ENCODE data around the gene APPL1.

DNA sequence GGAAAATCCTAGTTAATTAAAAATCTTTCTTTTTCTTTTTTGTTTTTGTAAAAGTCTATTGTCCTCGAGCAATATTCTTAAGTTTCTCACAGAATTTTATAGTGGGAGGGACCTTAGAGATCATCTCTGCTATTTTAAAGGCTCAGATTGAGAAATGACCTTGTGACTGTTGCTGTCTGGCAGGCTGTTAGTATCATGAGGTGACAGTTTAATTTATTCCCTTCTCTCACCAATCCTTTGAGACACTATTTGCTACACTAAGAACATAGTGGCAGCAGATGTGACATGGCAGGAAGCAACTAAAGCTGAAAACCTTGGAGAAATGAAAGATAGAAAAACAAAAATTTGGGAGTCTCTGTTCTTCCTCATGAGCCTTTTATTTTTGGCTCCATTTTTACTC is 24.9 kb downstream of the APPL1 start:
- no peak for TF ChIP-seq POLR2AphosphoS5 (IDR thresholded peaks at IDR 0.05; ENCODE audit: low read depth, low read length)
- TF ChIP-seq, protein P1, sequence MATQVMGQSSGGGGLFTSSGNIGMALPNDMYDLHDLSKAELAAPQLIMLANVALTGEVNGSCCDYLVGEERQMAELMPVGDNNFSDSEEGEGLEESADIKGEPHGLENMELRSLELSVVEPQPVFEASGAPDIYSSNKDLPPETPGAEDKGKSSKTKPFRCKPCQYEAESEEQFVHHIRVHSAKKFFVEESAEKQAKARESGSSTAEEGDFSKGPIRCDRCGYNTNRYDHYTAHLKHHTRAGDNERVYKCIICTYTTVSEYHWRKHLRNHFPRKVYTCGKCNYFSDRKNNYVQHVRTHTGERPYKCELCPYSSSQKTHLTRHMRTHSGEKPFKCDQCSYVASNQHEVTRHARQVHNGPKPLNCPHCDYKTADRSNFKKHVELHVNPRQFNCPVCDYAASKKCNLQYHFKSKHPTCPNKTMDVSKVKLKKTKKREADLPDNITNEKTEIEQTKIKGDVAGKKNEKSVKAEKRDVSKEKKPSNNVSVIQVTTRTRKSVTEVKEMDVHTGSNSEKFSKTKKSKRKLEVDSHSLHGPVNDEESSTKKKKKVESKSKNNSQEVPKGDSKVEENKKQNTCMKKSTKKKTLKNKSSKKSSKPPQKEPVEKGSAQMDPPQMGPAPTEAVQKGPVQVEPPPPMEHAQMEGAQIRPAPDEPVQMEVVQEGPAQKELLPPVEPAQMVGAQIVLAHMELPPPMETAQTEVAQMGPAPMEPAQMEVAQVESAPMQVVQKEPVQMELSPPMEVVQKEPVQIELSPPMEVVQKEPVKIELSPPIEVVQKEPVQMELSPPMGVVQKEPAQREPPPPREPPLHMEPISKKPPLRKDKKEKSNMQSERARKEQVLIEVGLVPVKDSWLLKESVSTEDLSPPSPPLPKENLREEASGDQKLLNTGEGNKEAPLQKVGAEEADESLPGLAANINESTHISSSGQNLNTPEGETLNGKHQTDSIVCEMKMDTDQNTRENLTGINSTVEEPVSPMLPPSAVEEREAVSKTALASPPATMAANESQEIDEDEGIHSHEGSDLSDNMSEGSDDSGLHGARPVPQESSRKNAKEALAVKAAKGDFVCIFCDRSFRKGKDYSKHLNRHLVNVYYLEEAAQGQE (IDR thresholded peaks at IDR 0.05; ENCODE audit: insufficient read depth in 1 of 2, low read depth in 2 of 2, low read length in 2 of 2): no peak
- no peak for TF ChIP-seq SIN3A (IDR thresholded peaks at IDR 0.05; ENCODE audit: borderline replicate concordance, insufficient read depth, low read length)
- no peak for TF ChIP-seq TAF1 (IDR thresholded peaks at IDR 0.05; ENCODE audit: borderline replicate concordance, insufficient read depth, low read length)
